ENCODE results near the gene DYRK1A.
A peak's percentile ranks its signal among the peaks of the same experiment; 100 is the strongest.

The DYRK1A gene

DNA sequence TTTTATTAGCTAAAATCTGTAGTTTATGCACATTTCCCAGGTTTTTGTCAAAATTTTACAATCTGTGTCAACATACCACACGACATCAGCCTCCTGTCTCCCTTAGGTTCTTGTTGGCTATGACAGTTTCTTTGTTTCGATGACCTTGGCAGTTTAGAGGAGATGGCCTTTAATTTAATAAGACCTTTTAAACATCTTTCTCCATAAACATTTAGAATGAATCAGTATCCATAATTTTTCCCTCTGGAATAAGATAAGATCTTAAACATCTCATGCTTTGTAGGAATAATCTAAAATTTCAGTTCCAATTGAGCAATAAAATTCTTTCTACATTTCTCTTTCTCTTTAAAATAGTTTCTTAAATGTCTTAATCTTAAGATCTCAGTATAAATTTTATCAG is 28.7 kb upstream of the DYRK1A start:
- TF ChIP-seq CTCF (conservative IDR thresholded peaks at IDR 0.05): no peak
- no peak overlapping the region for H3K27ac ChIP-seq

- no peak for TF ChIP-seq CTCF (conservative IDR thresholded peaks at IDR 0.05)
- peak overlapping the region; percentile 13; the same call in 1 of the 2 replicates for H3K27ac ChIP-seq
Observed at GRCh38 chr21:37338671-37339551, 27.7 kb upstream of the DYRK1A start.

- TF ChIP-seq CTCF (conservative IDR thresholded peaks at IDR 0.05): no peak
- H3K27ac ChIP-seq: peak overlapping the region; percentile 13; the same call in 1 of the 2 replicates
Observed at GRCh38 chr21:37339552-37339939, 27.0 kb upstream of the DYRK1A start.

- TF ChIP-seq CTCF (conservative IDR thresholded peaks at IDR 0.05): no peak
- H3K27ac ChIP-seq: no peak overlapping the region
Observed at GRCh38 chr21:37341254-37341960, 25.2 kb upstream of the DYRK1A start.

DNA sequence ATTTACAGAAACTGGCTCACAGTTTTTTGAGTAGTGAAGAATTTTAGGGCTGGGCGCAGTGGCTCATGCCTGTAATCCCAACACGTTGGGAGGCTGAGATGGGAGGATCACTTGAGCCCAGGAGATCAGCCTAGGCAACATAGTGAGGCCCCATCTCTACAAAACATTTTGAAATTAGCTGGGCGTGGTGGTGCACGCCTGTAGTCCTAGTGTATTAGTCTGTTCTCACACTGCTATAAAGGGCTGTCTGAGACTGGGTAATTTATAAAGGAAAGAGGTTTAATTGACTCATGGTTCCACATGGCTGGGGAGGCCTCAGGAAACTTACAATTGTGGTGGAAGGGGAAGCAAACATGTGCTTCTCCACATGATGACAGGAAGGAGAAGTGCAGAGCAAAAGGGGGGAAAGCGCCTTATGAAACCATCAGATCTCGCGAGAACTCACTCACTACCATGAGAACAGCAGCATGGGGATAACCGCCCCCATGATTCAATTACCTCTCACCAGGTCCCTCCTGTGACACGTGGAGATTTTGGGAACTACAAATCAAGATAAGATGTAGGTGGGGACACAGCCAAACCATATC is 24.4 kb upstream of the DYRK1A start:
- H3K27ac ChIP-seq: no peak overlapping the region
- no peak for TF ChIP-seq CTCF (conservative IDR thresholded peaks at IDR 0.05)

- H3K27ac ChIP-seq: no peak overlapping the region
- no peak for TF ChIP-seq CTCF (conservative IDR thresholded peaks at IDR 0.05)
Observed at GRCh38 chr21:37346841-37347430, 19.6 kb upstream of the DYRK1A start.

DNA sequence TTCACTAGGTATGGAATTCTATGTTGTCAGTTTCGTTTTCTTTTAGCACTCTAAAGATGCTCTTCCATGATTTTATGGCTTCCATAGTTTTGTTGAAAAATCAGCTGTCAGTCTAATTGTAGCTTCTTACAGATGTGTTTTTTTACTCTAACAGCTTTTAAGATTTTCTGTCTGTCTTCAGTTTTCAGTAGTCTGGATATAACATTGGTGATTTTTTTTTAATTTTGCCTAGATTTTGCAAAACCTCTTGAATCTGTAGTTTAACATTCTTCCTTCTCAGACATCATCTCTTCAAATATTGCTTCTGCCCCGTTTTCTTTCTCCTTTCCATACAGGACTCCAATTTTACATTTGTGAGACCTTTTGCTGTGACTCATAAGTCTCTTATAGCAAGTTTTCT is 17.9 kb upstream of the DYRK1A start:
- no peak for TF ChIP-seq CTCF (conservative IDR thresholded peaks at IDR 0.05)
- H3K27ac ChIP-seq: no peak overlapping the region

Measured in VCaP (cell line).